Epithelial cell of proximal tubule (primary cell): ENCODE measurements around the gene PPIC. TPM values are rescaled to one million over a fixed set of nuclear protein-coding genes. Genes with fewer than 3 reads are reported as not detected.
A peak's percentile ranks its signal among the peaks of the same experiment; 100 is the strongest.

Experiments used
- DNase-seq: peaks from one replicate; pipeline ENCODE4 v3.0.0-alpha.2; 2011; ENCODE audit warnings: low read depth
- H3K4me3 ChIP-seq: 2 replicates; pipeline ENCODE4 v1.5.1; 2011; ENCODE audit warnings: low read depth, mild to moderate bottlenecking, low read length
- CTCF ChIP-seq: conservative IDR thresholded peaks from 2 replicates; pipeline ENCODE4 v1.5.1; 2012; ENCODE audit warnings: low read depth, mild to moderate bottlenecking, low read length
- total RNA-seq: library from RNA; depleted of rRNA; stranded (reverse); fragments of >200 nt; gene quantifications from 2 replicates; pipeline ENCODE4 v1.2.3, GENCODE V29; 2015

Gene PPIC
- total RNA-seq, 1 donor from 2014 or later = 24.2 TPM

- H3K4me3 ChIP-seq = no peak overlapping the region
- no peak for TF ChIP-seq CTCF
- no peak for DNase-seq
Measured at GRCh38 chr5:123014689-123015088, 21.8 kb downstream of the PPIC start.

- H3K4me3 ChIP-seq = no peak overlapping the region
- TF ChIP-seq CTCF = no peak
- no peak for DNase-seq
Measured at GRCh38 chr5:123012321-123012720, 24.2 kb downstream of the PPIC start.

- TF ChIP-seq CTCF = no peak
- H3K4me3 ChIP-seq = no peak overlapping the region
- no peak for DNase-seq
Measured at GRCh38 chr5:123007754-123008153, 28.8 kb downstream of the PPIC start.

- no peak for TF ChIP-seq CTCF
- no peak overlapping the region for H3K4me3 ChIP-seq
- no peak for DNase-seq
Measured at GRCh38 chr5:123007182-123007581, 29.3 kb downstream of the PPIC start.

- no peak for TF ChIP-seq CTCF
- no peak for DNase-seq
- H3K4me3 ChIP-seq = no peak overlapping the region
Measured at GRCh38 chr5:123001808-123002207, 34.7 kb downstream of the PPIC start.

GRCh38 chr5:123000731-123001130, 35.8 kb downstream of the PPIC start:
- DNase-seq = no peak
- no peak for TF ChIP-seq CTCF
- H3K4me3 ChIP-seq = no peak overlapping the region

GRCh38 chr5:122999947-123000563, 36.5 kb downstream of the PPIC start:
- DNase-seq = no peak
- H3K4me3 ChIP-seq = no peak overlapping the region
- peak; percentile 51 for TF ChIP-seq CTCF
